K562 (cell line): ENCODE results near the gene CRYBB1. TPM values are rescaled to one million over a fixed set of nuclear protein-coding genes. Genes with fewer than 3 reads are reported as not detected.
A peak's percentile ranks its signal among the peaks of the same experiment; 100 is the strongest.

Experiments
- ATAC-seq: fragments of 200-7000 bp; cut with Tn5 transposase; 3 replicates; pipeline ENCODE4 v1.9.1; 2020; ENCODE audit warnings: moderate library complexity
- BruUV-seq: library from RNA; stranded (reverse); fragments of 400-500 nt; replicated peaks from 2 replicates; lab custom pipeline; 2021; lab: Mats Ljungman, UMichigan
- CTCF ChIA-PET: fragments of 300-600 bp; formaldehyde crosslinking; extraction: SDS; loops from one replicate; lab custom pipeline; 2021; ENCODE audit warnings: low intra/inter-chr PET ratio; lab: Yijun Ruan, JAX
- POLR2A ChIA-PET: fragments of 300-600, 350-650 bp; sonication (Branson Sonifier 250); formaldehyde crosslinking; extraction: SDS; loops from one replicate; lab custom pipeline; 2021; ENCODE audit warnings: antibody characterized with exemption, inconsistent platforms; lab: Yijun Ruan, JAX
- DNase-seq, 4 experiments: peaks; one replicate each; pipeline versions ENCODE4 v3.0.0 to v3.0.0-alpha.2; 2011 to 2018; ENCODE audit warnings: low spot score in 3 of 4, mixed read lengths in 3 of 4; ENCODE audit errors: extremely low read depth in 1 of 4
- FAIRE-seq: peaks from 2 replicates; lab custom pipeline; 2011; peaks lifted over from hg19 to GRCh38; lab: Jason Lieb, UNC
- H2AFZ ChIP-seq: 2 replicates; pipeline ENCODE4 v1.6.0; 2011; ENCODE audit warnings: low read depth, low read length, control low read depth, inconsistent platforms
- H3K27ac ChIP-seq: fragments of 200-600 bp; 3 replicates; pipeline ENCODE4 v1.8.0; 2011; ENCODE audit warnings: low read depth, mild to moderate bottlenecking, control low read depth, inconsistent platforms, low read length, moderate library complexity, mixed read lengths; ENCODE audit errors: extremely low read depth
- H3K27me3 ChIP-seq, 2 experiments: fragments of 300-600 bp in 1 of 2; 2 replicates in 1 of 2; 3 replicates in 1 of 2; pipeline versions ENCODE4 v1.6.0 to v1.8.0; 2011; ENCODE audit warnings: inconsistent platforms in 2 of 2, low read length in 2 of 2, mild to moderate bottlenecking in 1 of 2, mixed read lengths in 1 of 2, moderate library complexity in 1 of 2; ENCODE audit not compliant: control insufficient read depth in 2 of 2, insufficient read depth in 2 of 2
- H3K36me3 ChIP-seq: fragments of 300-600 bp; 3 replicates; pipeline ENCODE4 v1.8.0; 2011; ENCODE audit warnings: mild to moderate bottlenecking, low read length, inconsistent platforms; ENCODE audit not compliant: control insufficient read depth, insufficient read depth
- H3K4me1 ChIP-seq, 2 experiments: fragments of 200-600 bp in 1 of 2; replicated peaks in 1 of 2; 2 replicates in 1 of 2; 3 replicates in 1 of 2; pipeline versions ENCODE4 v1.5.1 to v1.8.0; 2011; ENCODE audit warnings: inconsistent platforms in 2 of 2, low read length in 2 of 2, mild to moderate bottlenecking in 1 of 2, mixed read lengths in 1 of 2, moderate library complexity in 1 of 2; ENCODE audit not compliant: control insufficient read depth in 2 of 2, insufficient read depth in 2 of 2
- H3K4me2 ChIP-seq: 2 replicates; pipeline ENCODE4 v1.6.1; 2011; ENCODE audit warnings: low read length, control low read depth, inconsistent platforms, mixed read lengths; ENCODE audit not compliant: insufficient read depth
- H3K4me3 ChIP-seq: fragments of 200-600 bp; sonication (generic), shearing (Covaris generic); 2 replicates; pipeline ENCODE4 v1.5.1; 2016; ENCODE audit warnings: control low read depth, inconsistent platforms
- H3K79me2 ChIP-seq: fragments of 200-600 bp; 3 replicates; pipeline ENCODE4 v1.8.0; 2011; ENCODE audit warnings: low read length, inconsistent platforms; ENCODE audit not compliant: control insufficient read depth, insufficient read depth
- H3K9ac ChIP-seq, 2 experiments: 2 replicates each; pipeline versions ENCODE4 v1.6.0 to v1.6.1; 2011; ENCODE audit warnings: low read depth in 2 of 2, low read length in 2 of 2, control low read depth in 1 of 2, inconsistent platforms in 1 of 2, mild to moderate bottlenecking in 1 of 2, mixed read lengths in 1 of 2; ENCODE audit not compliant: insufficient read depth in 1 of 2
- H3K9me1 ChIP-seq: one replicate; pipeline ENCODE4 v1.6.0; 2011; ENCODE audit warnings: inconsistent platforms, mild to moderate bottlenecking, low read length, moderate library complexity; ENCODE audit not compliant: control insufficient read depth, insufficient read depth
- H3K9me3 ChIP-seq: replicated peaks from 2 replicates; pipeline ENCODE4 v1.5.1; 2011; ENCODE audit warnings: low read depth, low read length, inconsistent platforms; ENCODE audit not compliant: control insufficient read depth, insufficient read depth
- H4K20me1 ChIP-seq: replicated peaks from 2 replicates; pipeline ENCODE4 v1.6.1; 2011; ENCODE audit warnings: low read length, inconsistent platforms, mixed read lengths; ENCODE audit not compliant: control insufficient read depth, insufficient read depth
- CHCHD3 ChIP-seq: fragments of 250-450 bp; sonication (Bioruptor Pico); IDR thresholded peaks from 2 replicates; pipeline ENCODE4 v2.1.2; 2022; ENCODE audit warnings: mild to moderate bottlenecking
- PTRF ChIP-seq: fragments of 450-650 bp; IDR thresholded peaks from 2 replicates; pipeline ENCODE4 v1.6.1; 2016; ENCODE audit warnings: mild to moderate bottlenecking, missing genetic modification characterization, missing compliant biosample characterization
- PYGO2 ChIP-seq: fragments of 450-650 bp; IDR thresholded peaks from 2 replicates; pipeline ENCODE4 v1.6.1; 2016; ENCODE audit warnings: mild to moderate bottlenecking, missing genetic modification characterization, moderate library complexity, missing compliant biosample characterization
- RBM17 ChIP-seq: fragments of 200-400 bp; formaldehyde crosslinking; IDR thresholded peaks from 2 replicates; pipeline ENCODE4 v1.6.1; 2017; ENCODE audit warnings: low read depth, mild to moderate bottlenecking, low read length, borderline replicate concordance
- SRSF1 ChIP-seq: fragments of 200-400 bp; formaldehyde crosslinking; IDR thresholded peaks from 2 replicates; pipeline ENCODE4 v1.6.1; 2017; ENCODE audit warnings: mild to moderate bottlenecking, low read depth, low read length, moderate library complexity
- ZNF140 ChIP-seq: fragments of 250-450 bp; sonication (Bioruptor Pico); IDR thresholded peaks from 2 replicates; pipeline ENCODE4 v1.8.0; 2021; ENCODE audit warnings: moderate library complexity, mild to moderate bottlenecking, inconsistent platforms
- WGBS: fragments of 100-300 bp; shearing (Covaris generic); methylation state at CpG from one replicate; pipeline ENCODE4 v1.1.6; 2016; ENCODE audit warnings: low coverage, mixed read lengths; ENCODE audit not compliant: insufficient coverage; ENCODE audit errors: missing lambda C conversion rate; 5-methylcytosine and 5-hydroxymethylcytosine counted together
- in situ Hi-C: fragments of 300-500 bp; cut with MboI; formaldehyde crosslinking; loops from 4 replicates; pipeline ENCODE4 v1.15.0; 2018; ENCODE audit warnings: inconsistent platforms, mixed read lengths
- intact Hi-C: fragments of 100-400 bp; cut with micrococcal nuclease; formaldehyde crosslinking; loops from 2 replicates; pipeline ENCODE4 v1.14.2; 2022
- polyA plus RNA-seq, 8 experiments: library from polyadenylated mRNA; depleted of rRNA in 4 of 8; stranded (reverse) in 5 of 8; unstranded in 3 of 8; fragments of >200 nt; fragmentation: Nextera tagmentation in 2 of 8; fragmentation: Illumina TruSeq in 1 of 8; extraction: Ambion mirVana in 2 of 8; extraction: Trizol in 1 of 8; gene quantifications; 2 replicates each; pipeline versions ENCODE4 v1.2.1 to v1.2.3, GENCODE V29; 2011 to 2014; ENCODE audit warnings: inconsistent platforms in 1 of 8, missing spikeins in 1 of 8
- total RNA-seq, 7 experiments: library from RNA; depleted of rRNA in 6 of 7; stranded (reverse); fragments of >200 nt in 6 of 7; fragmentation: Illumina TruSeq in 2 of 7; extraction: Trizol in 2 of 7; gene quantifications; 2 replicates each; pipeline versions ENCODE4 v1.2.1 to v1.2.3, GENCODE V29; 2011 to 2021; ENCODE audit warnings: low replicate concordance in 1 of 7
- TF ChIP-seq, protein P1 (sequence below): sonication (generic); formaldehyde crosslinking; IDR thresholded peaks from 2 replicates; pipeline ENCODE4 v1.8.0; 2022; ENCODE audit warnings: missing genetic modification reagents, mild to moderate bottlenecking, moderate library complexity, borderline replicate concordance

The CRYBB1 gene
- total and polyA plus RNA-seq, 9 of the 15 experiments (the other 6 are each of a cell fraction or from before 2014, with no cell fraction given): 0.16 to 0.45 (median 0.33) TPM; not detected in 2

- no peak for TF ChIP-seq CHCHD3 (CRISPR knock-in tag)
- TF ChIP-seq PTRF: no peak
- TF ChIP-seq RBM17: no peak
- TF ChIP-seq, protein P1, sequence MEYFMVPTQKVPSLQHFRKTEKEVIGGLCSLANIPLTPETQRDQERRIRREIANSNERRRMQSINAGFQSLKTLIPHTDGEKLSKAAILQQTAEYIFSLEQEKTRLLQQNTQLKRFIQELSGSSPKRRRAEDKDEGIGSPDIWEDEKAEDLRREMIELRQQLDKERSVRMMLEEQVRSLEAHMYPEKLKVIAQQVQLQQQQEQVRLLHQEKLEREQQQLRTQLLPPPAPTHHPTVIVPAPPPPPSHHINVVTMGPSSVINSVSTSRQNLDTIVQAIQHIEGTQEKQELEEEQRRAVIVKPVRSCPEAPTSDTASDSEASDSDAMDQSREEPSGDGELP (CRISPR knock-in tag): peak; percentile 29; the same call in 1 of the 2 replicates
- no peak for TF ChIP-seq SRSF1
Measured at GRCh38 chr22:26610072-26610958, 7.5 kb downstream of the CRYBB1 start (continued).

- no peaks in the 10 kb centered on the region for H4K20me1 ChIP-seq
- H3K79me2 ChIP-seq: no peaks in the 10 kb centered on the region
- H3K9ac ChIP-seq: no peak overlapping the region
- TF ChIP-seq PYGO2 (tag) (no peak), ZNF140 (no peak)
- no peaks in the 10 kb centered on the region for H3K36me3 ChIP-seq
- no peaks in the 10 kb centered on the region for H3K9me3 ChIP-seq
- no peak for FAIRE-seq
- H3K27me3 ChIP-seq: no peaks in the 10 kb centered on the region
- no peak overlapping the region for H2AFZ ChIP-seq
- H3K4me3 ChIP-seq: no peak overlapping the region
- no peak for DNase-seq
- H3K4me1 ChIP-seq: peaks cover 11 to 13% of the 10 kb centered on the region in 2 experiments; a peak in 4 of 5 replicates
- BruUV-seq: no TSS peak
- POLR2A ChIA-PET: interaction anchor here (0.6 to 1.2 kb wide), 3 partner anchors 12 to 36 kb away, joined by 3 to 4 read pairs (median 3); no protein-coding TSS in a partner anchor
- ATAC-seq: no peak
- no peak overlapping the region for H3K27ac ChIP-seq
- H3K9me1 ChIP-seq: no peaks in the 10 kb centered on the region
- in situ Hi-C loops (no loop called here), intact Hi-C loops (no loop called here)
- 33% methylated on average over 2 of the region's 2 CpGs for WGBS
- no peak overlapping the region for H3K4me2 ChIP-seq
- CTCF ChIA-PET: no interaction called here
Measured at GRCh38 chr22:26609287-26609686, 8.5 kb downstream of the CRYBB1 start.
